OCI-LY1 (cell line): Measurements from ENCODE around the gene ARHGEF19.

ENCODE experiments used
- CTCF ChIP-seq: fragments of 200-600 bp; sonication (generic), shearing (Covaris generic); IDR thresholded peaks from 2 replicates; pipeline ENCODE4 v1.5.1; 2017; ENCODE audit warnings: mild to moderate bottlenecking, antibody characterized with exemption, low read length, moderate library complexity, mixed read lengths
- EZH2 ChIP-seq: fragments of 200-600 bp; sonication (generic), shearing (Covaris generic); IDR thresholded peaks from 2 replicates; pipeline ENCODE4 v1.8.0; 2017; ENCODE audit warnings: borderline replicate concordance, mixed run types, mild to moderate bottlenecking, antibody characterized with exemption, low read length, moderate library complexity, mixed read lengths

DNA sequence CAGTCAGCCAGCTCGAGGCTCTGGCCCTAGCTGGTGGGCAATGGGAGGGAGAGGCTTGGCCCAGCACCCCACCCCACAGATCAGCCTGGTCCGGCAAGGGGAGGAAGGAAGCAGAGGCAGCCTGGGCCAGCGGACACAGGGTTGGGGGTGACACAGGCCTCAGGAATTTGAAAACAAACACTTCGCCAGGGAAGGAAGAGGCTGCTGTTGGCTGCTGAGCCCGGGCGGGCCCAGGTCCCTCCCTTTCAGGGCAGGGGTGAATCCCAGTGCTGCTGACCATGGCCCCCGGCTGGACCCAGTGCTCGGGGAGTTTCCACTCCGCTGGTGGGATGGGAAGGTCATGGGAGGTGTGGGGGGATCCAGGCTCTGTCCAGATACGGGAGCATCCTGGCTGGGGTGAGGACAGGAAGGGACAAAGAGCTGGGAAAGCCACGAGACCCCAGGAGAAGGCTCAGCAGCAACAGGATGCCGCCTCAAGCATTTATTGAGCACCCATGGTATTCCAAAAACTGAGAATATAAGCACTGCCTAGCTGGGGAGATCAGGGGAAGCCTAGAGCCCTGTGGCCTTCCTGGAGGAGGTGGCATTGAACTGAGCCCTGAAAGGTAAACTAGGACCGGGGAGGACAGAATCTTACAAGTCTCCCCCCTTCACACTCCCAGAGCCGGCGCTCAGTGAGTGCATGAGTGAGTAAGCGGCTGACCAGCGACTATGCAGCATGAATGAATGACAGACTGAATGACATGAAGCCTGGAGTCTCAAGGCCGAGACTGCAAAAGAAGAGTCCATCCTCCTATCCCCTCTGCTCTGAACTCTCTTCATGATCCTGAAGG is 30.3 kb downstream of the ARHGEF19 start:
- TF ChIP-seq CTCF (no peak), EZH2 (no peak)
